Left lung (tissue), 10 donors: ENCODE data around the gene NR4A1. TPM values are rescaled to one million over a fixed set of nuclear protein-coding genes. Genes with fewer than 3 reads are reported as not detected.
A peak's percentile ranks its signal among the peaks of the same experiment; 100 is the strongest.

Experiments
- ATAC-seq: fragments of 200-7000 bp; cut with Tn5 transposase; one replicate; pipeline ENCODE4 v1.9.1; 2020; ENCODE audit warnings: moderate library complexity
- DNase-seq, 4 donors: peaks; one replicate each; pipeline ENCODE4 v3.0.0-alpha.2; 2013 to 2020
- H3K27ac ChIP-seq, 2 donors: fragments of 200-600 bp; sonication (generic) in 1 of 2; one replicate each; pipeline versions ENCODE4 v1.5.0 to v1.8.0; 2020 to 2021
- H3K27me3 ChIP-seq, 2 donors: fragments of 200-600 bp; sonication (generic) in 1 of 2; one replicate each; pipeline versions ENCODE4 v1.5.0 to v1.8.0; 2020 to 2021
- H3K36me3 ChIP-seq, 2 donors: fragments of 200-600 bp; sonication (generic) in 1 of 2; one replicate each; pipeline versions ENCODE4 v1.5.0 to v1.8.0; 2020 to 2021
- H3K4me1 ChIP-seq, 2 donors: fragments of 200-600 bp; one replicate each; pipeline ENCODE4 v1.8.0; 2021
- H3K4me3 ChIP-seq, 2 donors: fragments of 200-600 bp; sonication (generic) in 1 of 2; one replicate each; pipeline versions ENCODE4 v1.5.0 to v1.8.0; 2020 to 2021; ENCODE audit warnings: mild to moderate bottlenecking in 1 of 2
- H3K9me3 ChIP-seq, 2 donors: fragments of 200-600 bp; sonication (generic) in 1 of 2; one replicate each; pipeline versions ENCODE4 v1.5.0 to v1.8.0; 2020 to 2021
- intact Hi-C, 2 donors: fragments of 100-400 bp; cut with DNase I; formaldehyde crosslinking; loops; one replicate each; pipeline versions ENCODE4 v1.11.2 to v1.14.2; 2022
- polyA plus RNA-seq, 6 donors: library from polyadenylated mRNA; unstranded; fragments of 120-200 nt; gene quantifications; one replicate each; pipeline ENCODE4 v1.2.1, GENCODE V29; 2013; ENCODE audit not compliant: insufficient read length in 6 of 6
- total RNA-seq, 2 donors: library from RNA; stranded (reverse); fragmentation: NEBNext Ultra II Directional; extraction: Animal tissue kit (Norgen Biotek cat#: 25700); gene quantifications; one replicate each; pipeline ENCODE4 v1.2.1, GENCODE V29; 2021
- TF ChIP-seq, protein P1 (sequence below), 2 donors: fragments of 200-600 bp; sonication (generic) in 1 of 2; IDR thresholded peaks; one replicate each; pipeline versions ENCODE4 v1.5.0 to v1.8.0; 2021; ENCODE audit warnings: antibody characterized with exemption in 2 of 2
- donor health status: DM: no; HTN: yes; CAD: no.
- donor health status: DM: no; HTN: no; CAD: no.

Gene NR4A1
- total and polyA plus RNA-seq, 8 donors, result 12.8 to 293 (median 82.3) TPM

DNA sequence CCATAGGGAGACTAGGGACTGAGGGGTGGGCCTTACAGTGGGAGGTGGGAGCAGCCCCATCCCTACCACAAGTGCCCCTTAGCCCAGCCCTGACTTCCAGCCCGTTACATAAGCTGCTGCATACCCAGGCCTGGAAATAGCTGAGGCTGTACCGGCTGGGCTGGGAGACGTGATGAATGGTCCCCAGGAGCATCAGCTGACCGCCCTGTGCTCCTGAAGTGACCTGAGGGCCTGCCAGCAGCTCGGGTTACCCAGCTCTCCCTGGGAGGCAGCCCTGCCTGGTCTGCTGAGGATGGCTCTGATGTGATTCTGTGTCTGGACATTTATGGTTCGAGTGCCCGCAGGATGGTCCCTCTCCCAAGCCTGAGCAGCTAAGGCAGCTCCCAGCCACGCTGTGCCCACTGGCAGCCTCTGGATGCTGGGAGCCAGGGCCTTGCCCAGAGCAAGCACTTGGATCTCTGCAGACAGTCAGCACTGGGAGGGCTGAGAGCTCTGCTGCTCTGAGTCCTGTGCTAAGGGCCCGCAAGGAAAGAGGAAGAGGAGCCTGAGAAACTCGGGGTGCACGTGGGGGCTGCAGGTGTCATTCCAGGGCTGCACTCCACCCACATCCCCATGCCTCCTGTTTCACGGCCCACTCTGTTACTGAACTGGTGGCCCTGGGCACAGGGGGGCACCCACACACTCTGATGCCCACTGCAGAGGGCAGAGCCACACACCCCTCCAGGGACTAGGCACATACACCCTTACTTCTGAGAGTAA lies 24.0 kb upstream of the NR4A1 start:
- DNase-seq (peak in 1 of 4 donors; percentile 49), ATAC-seq (no peak)
- Histone ChIP-seq H3K4me1 (peaks cover 3 to 47% of the 10 kb centered on the region in 2 donors), H3K4me3 (no peak overlapping the region), H3K27me3 (peaks cover 0 to 12% of the 10 kb centered on the region in 2 donors), H3K27ac (no peak overlapping the region), H3K9me3 (no peaks in the 10 kb centered on the region), H3K36me3 (no peaks in the 10 kb centered on the region)
- TF ChIP-seq, protein P1, sequence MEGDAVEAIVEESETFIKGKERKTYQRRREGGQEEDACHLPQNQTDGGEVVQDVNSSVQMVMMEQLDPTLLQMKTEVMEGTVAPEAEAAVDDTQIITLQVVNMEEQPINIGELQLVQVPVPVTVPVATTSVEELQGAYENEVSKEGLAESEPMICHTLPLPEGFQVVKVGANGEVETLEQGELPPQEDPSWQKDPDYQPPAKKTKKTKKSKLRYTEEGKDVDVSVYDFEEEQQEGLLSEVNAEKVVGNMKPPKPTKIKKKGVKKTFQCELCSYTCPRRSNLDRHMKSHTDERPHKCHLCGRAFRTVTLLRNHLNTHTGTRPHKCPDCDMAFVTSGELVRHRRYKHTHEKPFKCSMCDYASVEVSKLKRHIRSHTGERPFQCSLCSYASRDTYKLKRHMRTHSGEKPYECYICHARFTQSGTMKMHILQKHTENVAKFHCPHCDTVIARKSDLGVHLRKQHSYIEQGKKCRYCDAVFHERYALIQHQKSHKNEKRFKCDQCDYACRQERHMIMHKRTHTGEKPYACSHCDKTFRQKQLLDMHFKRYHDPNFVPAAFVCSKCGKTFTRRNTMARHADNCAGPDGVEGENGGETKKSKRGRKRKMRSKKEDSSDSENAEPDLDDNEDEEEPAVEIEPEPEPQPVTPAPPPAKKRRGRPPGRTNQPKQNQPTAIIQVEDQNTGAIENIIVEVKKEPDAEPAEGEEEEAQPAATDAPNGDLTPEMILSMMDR (IDR thresholded peaks at IDR 0.05), result no peak
- intact Hi-C loops, result loop anchor here in 1 of 2 donors (2.0 to 10.0 kb wide), 2 partner anchors 56 to 98 kb away; no protein-coding TSS in a partner anchor

GRCh38 chr12:52029685-52030084 lies 21.6 kb upstream of the NR4A1 start:
- ATAC-seq, result peak; percentile 38
- H3K9me3 ChIP-seq, result no peaks in the 10 kb centered on the region
- peak in 2 of 4 donors; percentile 80 to 82 for DNase-seq
- TF ChIP-seq, protein P1 (IDR thresholded peaks at IDR 0.05), result no peak
- peaks cover 7 to 38% of the 10 kb centered on the region in 2 donors for H3K4me1 ChIP-seq
- H3K27me3 ChIP-seq, result no peaks in the 10 kb centered on the region
- intact Hi-C loops, result loop anchor here in 1 of 2 donors (10.0 kb wide), 1 partner anchor 95 kb away; no protein-coding TSS in a partner anchor
- H3K27ac ChIP-seq, result no peak overlapping the region
- H3K36me3 ChIP-seq, result no peaks in the 10 kb centered on the region
- H3K4me3 ChIP-seq, result no peak overlapping the region

DNA sequence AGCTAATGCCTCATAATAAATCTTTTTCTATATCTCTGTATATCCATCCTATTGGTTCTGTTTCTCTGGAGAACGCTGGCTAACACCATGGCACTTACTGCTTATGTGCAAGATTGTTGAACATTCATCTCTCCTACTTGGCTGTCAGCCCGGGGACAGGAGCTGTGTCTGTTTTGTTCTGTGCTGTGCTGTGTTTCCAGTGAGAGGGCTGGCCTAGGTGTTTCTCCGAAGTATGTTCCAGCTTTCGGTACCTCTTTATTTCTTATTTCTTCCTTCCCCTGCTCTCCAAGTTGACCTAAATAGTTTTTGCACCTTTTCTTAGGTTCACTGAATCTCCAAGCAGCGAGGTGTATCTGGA lies 18.8 kb upstream of the NR4A1 start:
- Histone ChIP-seq H3K9me3 (no peaks in the 10 kb centered on the region), H3K4me1 (peaks cover 18 to 39% of the 10 kb centered on the region in 2 donors), H3K4me3 (peak overlapping the region in 1 of 2 donors; percentile 34), H3K27ac (peak overlapping the region; percentile 75 to 89), H3K27me3 (peaks cover 0 to 23% of the 10 kb centered on the region in 2 donors), H3K36me3 (no peaks in the 10 kb centered on the region)
- ATAC-seq (peak; percentile 49), DNase-seq (peak in 3 of 4 donors; percentile 69 to 89 (median 77))
- intact Hi-C loops, result no loop called here
- TF ChIP-seq, protein P1 (IDR thresholded peaks at IDR 0.05), result no peak

DNA sequence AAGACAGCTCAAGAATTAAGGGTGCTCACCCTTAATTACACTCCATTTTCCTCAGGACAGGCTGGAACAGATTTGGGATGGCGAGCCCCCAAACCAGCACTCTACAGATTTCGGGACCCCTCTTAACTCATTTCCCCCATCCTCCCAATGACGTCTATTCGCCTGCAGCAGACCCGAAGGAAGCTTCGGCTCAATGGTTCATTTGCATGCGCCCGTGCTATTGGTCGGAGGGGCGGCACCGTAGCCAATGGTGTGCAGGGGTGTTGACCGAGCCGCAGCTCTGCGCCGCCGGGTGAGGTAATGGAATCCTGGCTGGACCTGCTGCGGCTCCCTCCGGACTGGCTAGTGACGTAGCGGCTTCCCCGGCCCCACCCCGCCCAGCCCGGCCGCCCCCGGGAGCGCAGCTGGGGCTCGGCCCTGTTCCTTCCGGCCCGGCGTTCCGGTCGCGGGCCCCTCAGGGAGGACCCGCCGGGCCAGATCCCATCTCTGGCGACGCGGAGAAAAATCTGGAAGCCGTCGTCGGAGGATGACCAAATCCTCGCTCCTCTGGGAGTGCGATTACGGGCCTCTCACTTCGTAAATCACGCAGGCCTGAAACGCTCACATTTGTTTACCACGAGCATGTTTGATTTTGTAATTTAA lies 18.3 kb upstream of the NR4A1 start:
- intact Hi-C loops, result no loop called here

More for the DNA sequence above, 18.3 kb upstream of the NR4A1 start:
- Histone ChIP-seq H3K4me3 (peak overlapping the region; percentile 2 to 34), H3K9me3 (no peaks in the 10 kb centered on the region), H3K27ac (peak overlapping the region; percentile 75 to 89), H3K27me3 (peaks cover 0 to 27% of the 10 kb centered on the region in 2 donors), H3K4me1 (peaks cover 18 to 44% of the 10 kb centered on the region in 2 donors), H3K36me3 (no peaks in the 10 kb centered on the region)
- peak; percentile 92 to 99 (median 98) for DNase-seq
- ATAC-seq, result peak; percentile 90
- TF ChIP-seq, protein P1 (IDR thresholded peaks at IDR 0.05), result no peak
